ENCODE results near the gene NECAB3. TPM values are rescaled to one million over a fixed set of nuclear protein-coding genes. Genes with fewer than 3 reads are reported as not detected.

Gene NECAB3
- total and polyA plus RNA-seq, 2 of the 13 experiments (the other 11 are each of a cell fraction or from before 2014, with no cell fraction given) = 61.5 to 65.5 TPM

DNA sequence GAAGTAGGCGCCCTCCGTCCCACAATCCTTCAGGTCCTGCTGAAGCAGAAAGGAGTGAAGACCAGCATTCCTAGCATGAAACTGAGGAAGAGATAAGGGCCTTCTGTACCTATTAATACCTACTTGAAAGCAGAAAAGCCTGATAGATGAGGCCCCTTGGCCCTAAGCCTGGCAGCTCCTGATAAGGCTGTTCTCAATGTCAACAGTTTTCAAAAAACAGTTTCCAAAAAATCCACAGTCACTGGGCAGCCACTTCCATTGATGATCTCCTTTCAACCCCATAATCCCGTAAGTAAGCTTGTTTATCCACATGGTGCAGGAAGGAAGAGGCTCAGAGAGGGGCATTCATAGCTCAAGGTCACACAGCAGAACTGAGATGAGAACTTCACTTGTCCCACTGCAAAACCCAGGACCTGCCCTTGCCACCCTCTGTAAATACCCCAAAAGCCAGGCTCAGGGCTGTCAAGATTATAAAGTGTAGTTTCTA is 14.8 kb upstream of the NECAB3 start (continued):
- TF ChIP-seq BRCA1 (CRISPR knock-in tag; IDR thresholded peaks at IDR 0.05) = no peak
- no peak for TF ChIP-seq NR2C2 (CRISPR knock-in tag; IDR thresholded peaks at IDR 0.05; ENCODE audit: borderline replicate concordance)
- no peak for TF ChIP-seq ZNF557 (CRISPR knock-in tag; IDR thresholded peaks at IDR 0.05)
- no peak for TF ChIP-seq YEATS2 (CRISPR knock-in tag; IDR thresholded peaks at IDR 0.05; ENCODE audit: borderline replicate concordance)
- TF ChIP-seq, protein P1, sequence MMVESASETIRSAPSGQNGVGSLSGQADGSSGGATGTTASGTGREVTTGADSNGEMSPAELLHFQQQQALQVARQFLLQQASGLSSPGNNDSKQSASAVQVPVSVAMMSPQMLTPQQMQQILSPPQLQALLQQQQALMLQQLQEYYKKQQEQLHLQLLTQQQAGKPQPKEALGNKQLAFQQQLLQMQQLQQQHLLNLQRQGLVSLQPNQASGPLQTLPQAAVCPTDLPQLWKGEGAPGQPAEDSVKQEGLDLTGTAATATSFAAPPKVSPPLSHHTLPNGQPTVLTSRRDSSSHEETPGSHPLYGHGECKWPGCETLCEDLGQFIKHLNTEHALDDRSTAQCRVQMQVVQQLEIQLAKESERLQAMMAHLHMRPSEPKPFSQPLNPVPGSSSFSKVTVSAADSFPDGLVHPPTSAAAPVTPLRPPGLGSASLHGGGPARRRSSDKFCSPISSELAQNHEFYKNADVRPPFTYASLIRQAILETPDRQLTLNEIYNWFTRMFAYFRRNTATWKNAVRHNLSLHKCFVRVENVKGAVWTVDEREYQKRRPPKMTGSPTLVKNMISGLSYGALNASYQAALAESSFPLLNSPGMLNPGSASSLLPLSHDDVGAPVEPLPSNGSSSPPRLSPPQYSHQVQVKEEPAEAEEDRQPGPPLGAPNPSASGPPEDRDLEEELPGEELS (CRISPR knock-in tag; IDR thresholded peaks at IDR 0.05) = peak; percentile 70; the same call in 1 of the 2 replicates
- no peak for TF ChIP-seq SOX6 (IDR thresholded peaks at IDR 0.05)
- peak; percentile 81 for TF ChIP-seq SOX6 (CRISPR knock-in tag; IDR thresholded peaks at IDR 0.05)
- peak; percentile 99 for TF ChIP-seq ZMYM3 (CRISPR knock-in tag; IDR thresholded peaks at IDR 0.05)
- TF ChIP-seq KMT2A (CRISPR knock-in tag; IDR thresholded peaks at IDR 0.05) = no peak
- TF ChIP-seq, protein P2, sequence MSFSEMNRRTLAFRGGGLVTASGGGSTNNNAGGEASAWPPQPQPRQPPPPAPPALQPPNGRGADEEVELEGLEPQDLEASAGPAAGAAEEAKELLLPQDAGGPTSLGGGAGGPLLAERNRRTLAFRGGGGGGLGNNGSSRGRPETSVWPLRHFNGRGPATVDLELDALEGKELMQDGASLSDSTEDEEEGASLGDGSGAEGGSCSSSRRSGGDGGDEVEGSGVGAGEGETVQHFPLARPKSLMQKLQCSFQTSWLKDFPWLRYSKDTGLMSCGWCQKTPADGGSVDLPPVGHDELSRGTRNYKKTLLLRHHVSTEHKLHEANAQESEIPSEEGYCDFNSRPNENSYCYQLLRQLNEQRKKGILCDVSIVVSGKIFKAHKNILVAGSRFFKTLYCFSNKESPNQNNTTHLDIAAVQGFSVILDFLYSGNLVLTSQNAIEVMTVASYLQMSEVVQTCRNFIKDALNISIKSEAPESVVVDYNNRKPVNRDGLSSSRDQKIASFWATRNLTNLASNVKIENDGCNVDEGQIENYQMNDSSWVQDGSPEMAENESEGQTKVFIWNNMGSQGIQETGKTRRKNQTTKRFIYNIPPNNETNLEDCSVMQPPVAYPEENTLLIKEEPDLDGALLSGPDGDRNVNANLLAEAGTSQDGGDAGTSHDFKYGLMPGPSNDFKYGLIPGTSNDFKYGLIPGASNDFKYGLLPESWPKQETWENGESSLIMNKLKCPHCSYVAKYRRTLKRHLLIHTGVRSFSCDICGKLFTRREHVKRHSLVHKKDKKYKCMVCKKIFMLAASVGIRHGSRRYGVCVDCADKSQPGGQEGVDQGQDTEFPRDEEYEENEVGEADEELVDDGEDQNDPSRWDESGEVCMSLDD (CRISPR knock-in tag; IDR thresholded peaks at IDR 0.05; ENCODE audit: borderline replicate concordance) = no peak
- no peak for TF ChIP-seq ZZZ3 (CRISPR knock-in tag; IDR thresholded peaks at IDR 0.05; ENCODE audit: borderline replicate concordance)
- no peak for TF ChIP-seq FOXA1 (IDR thresholded peaks at IDR 0.05)
- peak; percentile 87 for TF ChIP-seq FOXA1 (CRISPR knock-in tag; IDR thresholded peaks at IDR 0.05)
- TF ChIP-seq ZNF264 (CRISPR knock-in tag; IDR thresholded peaks at IDR 0.05) = no peak
- peak; percentile 42; the same call in 1 of the 2 replicates for TF ChIP-seq HOXD1 (CRISPR knock-in tag; IDR thresholded peaks at IDR 0.05)
- TF ChIP-seq ZNF878 (CRISPR knock-in tag; IDR thresholded peaks at IDR 0.05) = no peak
- no peak for TF ChIP-seq YEATS4 (CRISPR knock-in tag; IDR thresholded peaks at IDR 0.05; ENCODE audit: borderline replicate concordance)
- TF ChIP-seq, protein P3, sequence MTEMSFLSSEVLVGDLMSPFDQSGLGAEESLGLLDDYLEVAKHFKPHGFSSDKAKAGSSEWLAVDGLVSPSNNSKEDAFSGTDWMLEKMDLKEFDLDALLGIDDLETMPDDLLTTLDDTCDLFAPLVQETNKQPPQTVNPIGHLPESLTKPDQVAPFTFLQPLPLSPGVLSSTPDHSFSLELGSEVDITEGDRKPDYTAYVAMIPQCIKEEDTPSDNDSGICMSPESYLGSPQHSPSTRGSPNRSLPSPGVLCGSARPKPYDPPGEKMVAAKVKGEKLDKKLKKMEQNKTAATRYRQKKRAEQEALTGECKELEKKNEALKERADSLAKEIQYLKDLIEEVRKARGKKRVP (CRISPR knock-in tag; IDR thresholded peaks at IDR 0.05) = no peak
- TF ChIP-seq SMAD9 (CRISPR knock-in tag; IDR thresholded peaks at IDR 0.05) = no peak; the same call in 1 of the 2 replicates
- no peak for TF ChIP-seq ZFP1 (CRISPR knock-in tag; IDR thresholded peaks at IDR 0.05)
- no peak for TF ChIP-seq ZNF577 (CRISPR knock-in tag; IDR thresholded peaks at IDR 0.05; ENCODE audit: borderline replicate concordance, low read depth)
